ENCODE measurements around the gene MFN2. TPM values are rescaled to one million over a fixed set of nuclear protein-coding genes. Genes with fewer than 3 reads are reported as not detected.

MFN2 gene
- total RNA-seq, 2 experiments from 2014 or later: 28.3 to 52.7 TPM

GRCh38 chr1:12009318-12009947 is 29.2 kb downstream of the MFN2 start:
- H4K20me1 ChIP-seq (ENCODE audit: insufficient read depth, low read length): no peaks in the 10 kb centered on the region
- DNase-seq (ENCODE audit: low spot score): no peak
- no peak overlapping the region for H2AFZ ChIP-seq (ENCODE audit: low read length)
- H3K79me2 ChIP-seq (ENCODE audit: insufficient read depth, low read depth, low read length): no peaks in the 10 kb centered on the region
- no peaks in the 10 kb centered on the region for H3K4me1 ChIP-seq (ENCODE audit: insufficient read depth, low read length, poor library complexity, severe bottlenecking)
- no TSS peak for BruUV-seq (replicated peaks)
- H3K36me3 ChIP-seq (ENCODE audit: insufficient read depth, low read length): peaks cover 85% of the 10 kb centered on the region
- no peak overlapping the region for H3K4me2 ChIP-seq (ENCODE audit: low read length)
- no peaks in the 10 kb centered on the region for H3K9me2 ChIP-seq (ENCODE audit: insufficient read depth, low read length)
- no peak overlapping the region for H3K4me3 ChIP-seq (ENCODE audit: low read depth, low read length, poor library complexity, severe bottlenecking)
- TF ChIP-seq EZH2phosphoT487 (IDR thresholded peaks at IDR 0.05; ENCODE audit: borderline replicate concordance, low read depth, low read length) (no peak), CTCF (conservative IDR thresholded peaks at IDR 0.05; ENCODE audit: low read length) (no peak)
- intact Hi-C loops (cut with micrococcal nuclease; ENCODE audit: unreplicated experiment): no loop called here
- ChIA-PET CTCF (ENCODE audit: unreplicated experiment) (no interaction called here), POLR2A (interaction anchor here (2.2 kb wide), 1 partner anchor 10 kb away, joined by 12 read pairs; the partner anchor contains the start of gene MIIP)
- no peaks in the 10 kb centered on the region for H3K9me3 ChIP-seq (ENCODE audit: low read length)
- no peak overlapping the region for H3K27ac ChIP-seq (ENCODE audit: low read depth, low read length, poor library complexity, severe bottlenecking)

GRCh38 chr1:12010746-12011570 is 30.7 kb downstream of the MFN2 start:
- Histone ChIP-seq H3K9me3 (ENCODE audit: low read length) (no peaks in the 10 kb centered on the region), H3K36me3 (ENCODE audit: insufficient read depth, low read length) (peaks cover 72% of the 10 kb centered on the region), H3K4me2 (ENCODE audit: low read length) (no peak overlapping the region), H3K4me1 (ENCODE audit: insufficient read depth, low read length, poor library complexity, severe bottlenecking) (no peaks in the 10 kb centered on the region), H3K9me2 (ENCODE audit: insufficient read depth, low read length) (no peaks in the 10 kb centered on the region), H2AFZ (ENCODE audit: low read length) (no peak overlapping the region), H3K79me2 (ENCODE audit: insufficient read depth, low read depth, low read length) (no peaks in the 10 kb centered on the region), H3K27ac (ENCODE audit: low read depth, low read length, poor library complexity, severe bottlenecking) (no peak overlapping the region), H4K20me1 (ENCODE audit: insufficient read depth, low read length) (no peaks in the 10 kb centered on the region), H3K4me3 (ENCODE audit: low read depth, low read length, poor library complexity, severe bottlenecking) (no peak overlapping the region)
- CTCF ChIA-PET (ENCODE audit: unreplicated experiment): no interaction called here
- no TSS peak for BruUV-seq (replicated peaks)
- intact Hi-C loops (cut with micrococcal nuclease; ENCODE audit: unreplicated experiment): no loop called here
- POLR2A ChIA-PET: interaction anchor here (0.6 to 2.2 kb wide), 4 partner anchors 8 to 37 kb away, joined by 3 to 12 read pairs (median 3); partner anchors contain the start of gene MIIP
- DNase-seq (ENCODE audit: low spot score): no peak
- TF ChIP-seq EZH2phosphoT487 (IDR thresholded peaks at IDR 0.05; ENCODE audit: borderline replicate concordance, low read depth, low read length): no peak

DNA sequence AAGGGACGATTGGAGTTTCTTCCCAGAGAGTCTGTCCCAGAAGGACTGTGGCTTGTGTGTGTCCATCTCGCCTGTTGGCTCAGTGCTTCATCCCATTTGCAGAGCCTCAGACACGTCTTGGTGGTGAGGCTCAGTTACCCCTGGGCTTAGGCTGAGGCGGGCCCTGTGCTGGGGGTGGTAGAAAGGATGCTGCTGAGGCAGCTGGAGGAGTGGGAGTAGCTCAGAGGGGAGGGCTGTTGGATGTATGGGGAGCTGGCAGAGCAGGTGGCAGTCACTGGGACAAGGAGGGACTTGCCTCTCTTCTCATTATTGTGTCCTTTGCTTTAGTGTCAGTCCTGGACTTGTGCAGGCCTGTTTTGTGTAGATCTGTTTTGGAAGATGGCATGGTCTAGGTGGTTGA is 31.8 kb downstream of the MFN2 start:
- no peaks in the 10 kb centered on the region for H3K9me3 ChIP-seq (ENCODE audit: low read length)
- H3K4me2 ChIP-seq (ENCODE audit: low read length): no peak overlapping the region
- peaks cover 61% of the 10 kb centered on the region for H3K36me3 ChIP-seq (ENCODE audit: insufficient read depth, low read length)
- CTCF ChIA-PET (ENCODE audit: unreplicated experiment): no interaction called here
- no peaks in the 10 kb centered on the region for H3K9me2 ChIP-seq (ENCODE audit: insufficient read depth, low read length)
- no peak overlapping the region for H3K4me3 ChIP-seq (ENCODE audit: low read depth, low read length, poor library complexity, severe bottlenecking)
- intact Hi-C loops (cut with micrococcal nuclease; ENCODE audit: unreplicated experiment): no loop called here
- POLR2A ChIA-PET: no interaction called here
- BruUV-seq (replicated peaks): no TSS peak
- DNase-seq (ENCODE audit: low spot score): no peak
- H3K79me2 ChIP-seq (ENCODE audit: insufficient read depth, low read depth, low read length): no peaks in the 10 kb centered on the region
- no peak overlapping the region for H2AFZ ChIP-seq (ENCODE audit: low read length)
- no peak overlapping the region for H3K27ac ChIP-seq (ENCODE audit: low read depth, low read length, poor library complexity, severe bottlenecking)
- no peaks in the 10 kb centered on the region for H3K4me1 ChIP-seq (ENCODE audit: insufficient read depth, low read length, poor library complexity, severe bottlenecking)
- TF ChIP-seq CTCF (conservative IDR thresholded peaks at IDR 0.05; ENCODE audit: low read length) (no peak), EZH2phosphoT487 (IDR thresholded peaks at IDR 0.05; ENCODE audit: borderline replicate concordance, low read depth, low read length) (no peak)
- H4K20me1 ChIP-seq (ENCODE audit: insufficient read depth, low read length): no peaks in the 10 kb centered on the region
